ENCODE measurements around the gene LRRTM4. TPM values are rescaled to one million over a fixed set of nuclear protein-coding genes. Genes with fewer than 3 reads are reported as not detected.
"Not testable (repeated sequence)": the region's sequence is repeated elsewhere in the genome, so short reads cannot be mapped to it uniquely, and the experiment has no call there.

The LRRTM4 gene
- polyA plus RNA-seq, 1 experiment: not detected

DNA sequence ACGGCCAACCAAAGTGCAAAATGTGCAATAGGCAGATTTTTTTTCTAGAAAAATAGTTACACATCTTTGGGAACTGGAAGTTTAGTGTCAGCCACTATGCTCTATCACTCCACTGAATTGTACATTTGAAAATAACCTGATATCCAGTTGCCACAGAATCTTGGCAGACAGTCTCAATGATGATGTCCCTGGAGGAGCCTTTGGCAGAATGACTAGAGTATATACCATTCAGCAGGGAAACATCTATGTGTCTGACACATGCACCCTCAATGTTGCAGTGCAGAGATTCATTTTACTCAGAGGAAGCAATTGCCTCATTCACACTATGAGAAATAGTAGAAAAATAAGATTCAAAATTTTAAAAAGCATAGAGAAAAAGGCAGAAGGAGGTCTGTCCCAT lies 475.8 kb downstream of the LRRTM4 start:
- CTCF ChIA-PET: no interaction called here
- TF ChIP-seq CTCF (IDR thresholded peaks at IDR 0.05; ENCODE audit: insufficient read depth, low read depth, low read length): no peak
- no peaks in the 10 kb centered on the region for H3K36me3 ChIP-seq (ENCODE audit: control insufficient read depth, insufficient read depth, low read length)

DNA sequence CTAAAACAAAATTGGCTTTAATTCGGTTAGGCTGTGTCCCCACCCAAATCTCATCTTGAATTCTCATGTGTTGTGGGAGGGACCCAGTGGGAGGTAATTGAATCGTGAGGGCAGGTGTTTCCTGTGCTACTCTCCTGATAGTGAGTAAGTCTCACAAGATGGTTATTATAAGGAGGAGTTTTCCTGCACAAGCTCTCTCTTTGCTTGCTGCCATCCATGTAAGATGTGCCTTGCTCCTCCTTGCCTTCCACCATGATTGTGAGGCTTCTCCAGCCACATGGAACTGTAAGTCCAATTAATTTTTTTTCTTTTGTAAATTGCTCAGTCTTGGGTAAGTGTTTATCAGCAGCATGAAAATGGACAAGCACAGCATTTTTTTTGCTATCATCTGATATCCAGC lies 476.7 kb downstream of the LRRTM4 start:
- POLR2A ChIA-PET; CTCF ChIA-PET; H3K27me3 ChIP-seq (ENCODE audit: control insufficient read depth, insufficient read depth, low read length); H3K36me3 ChIP-seq (ENCODE audit: control insufficient read depth, insufficient read depth, low read length); H3K4me3 ChIP-seq (ENCODE audit: low read depth, low read length); DNase-seq (ENCODE audit: low read depth): not testable (repeated sequence)

More for the DNA sequence above, 475.8 kb downstream of the LRRTM4 start:
- no peak overlapping the region for H3K4me3 ChIP-seq (ENCODE audit: low read depth, low read length)
- DNase-seq (ENCODE audit: low read depth): no peak
- POLR2A ChIA-PET: no interaction called here
- no peaks in the 10 kb centered on the region for H3K27me3 ChIP-seq (ENCODE audit: control insufficient read depth, insufficient read depth, low read length)

DNA sequence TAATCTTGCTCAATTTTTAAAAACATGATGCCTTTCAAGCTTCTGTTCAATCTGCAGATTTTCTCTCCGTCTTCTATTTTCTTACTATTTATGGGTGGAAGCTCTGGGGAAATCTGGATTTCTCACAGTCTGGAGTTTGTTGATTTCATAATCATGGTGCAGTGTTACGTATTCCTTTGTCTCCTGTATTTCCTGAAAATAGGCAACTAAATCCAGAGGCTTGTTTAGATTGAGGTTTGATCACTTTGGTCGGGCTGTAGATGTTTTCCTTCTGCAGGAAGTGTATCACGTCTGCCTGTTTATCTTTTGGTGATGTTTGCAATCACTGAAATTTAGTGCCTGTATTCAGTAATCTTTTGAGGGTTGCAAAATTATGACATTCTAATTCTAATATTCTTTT lies 487.7 kb downstream of the LRRTM4 start:
- DNase-seq (ENCODE audit: low read depth): no peak
- TF ChIP-seq CTCF (IDR thresholded peaks at IDR 0.05; ENCODE audit: insufficient read depth, low read depth, low read length): no peak
- no peak overlapping the region for H3K4me3 ChIP-seq (ENCODE audit: low read depth, low read length)
- no peaks in the 10 kb centered on the region for H3K36me3 ChIP-seq (ENCODE audit: control insufficient read depth, insufficient read depth, low read length)
- ChIA-PET CTCF (no interaction called here), POLR2A (no interaction called here)
- no peaks in the 10 kb centered on the region for H3K27me3 ChIP-seq (ENCODE audit: control insufficient read depth, insufficient read depth, low read length)

DNA sequence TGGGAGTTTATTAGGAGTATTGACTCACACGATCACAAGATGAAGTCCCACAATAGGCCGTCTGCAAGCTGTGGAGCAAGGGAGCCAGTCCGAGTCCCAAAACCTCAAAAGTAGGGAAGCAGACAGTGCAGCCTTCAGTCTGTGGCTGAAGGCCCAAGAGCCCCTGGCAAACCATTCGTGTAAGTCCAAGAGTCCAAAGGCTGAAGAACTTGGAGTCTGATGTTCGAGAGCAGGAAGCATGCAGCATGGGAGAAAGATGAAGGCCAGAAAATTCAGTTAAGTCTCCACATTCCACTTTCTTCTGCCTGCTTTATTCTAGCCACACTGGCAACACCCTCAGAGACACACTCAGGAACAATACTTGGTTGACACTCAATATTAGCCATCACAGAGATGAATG lies 492.9 kb downstream of the LRRTM4 start:
- POLR2A ChIA-PET; H3K36me3 ChIP-seq (ENCODE audit: control insufficient read depth, insufficient read depth, low read length); DNase-seq (ENCODE audit: low read depth); CTCF ChIA-PET; H3K4me3 ChIP-seq (ENCODE audit: low read depth, low read length); H3K27me3 ChIP-seq (ENCODE audit: control insufficient read depth, insufficient read depth, low read length): not testable (repeated sequence)

- DNase-seq (ENCODE audit: low read depth): no peak
- no peak for TF ChIP-seq CTCF (IDR thresholded peaks at IDR 0.05; ENCODE audit: insufficient read depth, low read depth, low read length)
Measured at GRCh38 chr2:77028032-77028600, 494.1 kb downstream of the LRRTM4 start.

GRCh38 chr2:77025714-77026113 lies 496.5 kb downstream of the LRRTM4 start:
- no peaks in the 10 kb centered on the region for H3K36me3 ChIP-seq (ENCODE audit: control insufficient read depth, insufficient read depth, low read length)
- H3K4me3 ChIP-seq (ENCODE audit: low read depth, low read length): no peak overlapping the region
- H3K27me3 ChIP-seq (ENCODE audit: control insufficient read depth, insufficient read depth, low read length): no peaks in the 10 kb centered on the region
- CTCF ChIA-PET: no interaction called here
- TF ChIP-seq CTCF (IDR thresholded peaks at IDR 0.05; ENCODE audit: insufficient read depth, low read depth, low read length): no peak
- POLR2A ChIA-PET: no interaction called here
- DNase-seq (ENCODE audit: low read depth): no peak

More at GRCh38 chr2:77028032-77028600, 494.1 kb downstream of the LRRTM4 start:
- Histone ChIP-seq H3K4me3 (ENCODE audit: low read depth, low read length) (no peak overlapping the region), H3K36me3 (ENCODE audit: control insufficient read depth, insufficient read depth, low read length) (no peaks in the 10 kb centered on the region), H3K27me3 (ENCODE audit: control insufficient read depth, insufficient read depth, low read length) (no peaks in the 10 kb centered on the region)
- CTCF ChIA-PET: no interaction called here
- POLR2A ChIA-PET: no interaction called here

Measured in BJ (cell line).